Measurements from ENCODE around the gene MAPKAPK2.

The MAPKAPK2 gene

DNA sequence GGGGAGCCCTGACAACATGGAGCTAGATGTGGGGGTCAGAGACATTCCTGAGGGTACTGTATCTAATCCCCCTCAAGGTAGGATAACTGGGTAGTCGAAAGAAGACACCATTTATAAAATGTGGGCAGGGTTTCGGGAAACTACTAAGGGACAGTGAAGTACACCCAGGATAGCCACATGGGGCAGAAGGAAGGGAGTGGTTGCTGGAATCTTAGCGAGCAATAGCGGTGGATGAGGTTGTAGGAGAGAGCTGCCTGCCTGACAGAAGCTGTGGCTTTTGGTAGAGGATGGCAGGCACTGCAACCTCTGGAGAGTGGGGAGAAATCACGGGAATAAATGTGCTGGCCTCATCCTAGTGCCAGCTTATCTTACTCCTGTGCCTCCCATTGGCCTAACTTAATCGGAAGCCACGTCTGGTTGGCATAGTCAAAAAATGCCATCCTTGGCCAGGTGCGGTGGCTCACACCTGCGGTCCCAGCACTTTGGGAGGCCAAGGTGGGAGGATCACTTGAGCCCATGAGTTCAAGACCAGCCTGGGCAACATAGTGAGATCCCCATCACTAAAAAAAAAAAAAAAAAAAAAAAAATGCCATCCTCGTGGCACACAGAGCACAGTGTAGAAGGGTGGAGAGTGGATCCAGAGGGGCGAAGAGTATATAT lies 23.4 kb upstream of the MAPKAPK2 start:
- DNase-seq (ENCODE audit: low read depth) = no peak

- DNase-seq (ENCODE audit: low read depth) = no peak
Observed at GRCh38 chr1:206662396-206663092, 22.2 kb upstream of the MAPKAPK2 start.

DNA sequence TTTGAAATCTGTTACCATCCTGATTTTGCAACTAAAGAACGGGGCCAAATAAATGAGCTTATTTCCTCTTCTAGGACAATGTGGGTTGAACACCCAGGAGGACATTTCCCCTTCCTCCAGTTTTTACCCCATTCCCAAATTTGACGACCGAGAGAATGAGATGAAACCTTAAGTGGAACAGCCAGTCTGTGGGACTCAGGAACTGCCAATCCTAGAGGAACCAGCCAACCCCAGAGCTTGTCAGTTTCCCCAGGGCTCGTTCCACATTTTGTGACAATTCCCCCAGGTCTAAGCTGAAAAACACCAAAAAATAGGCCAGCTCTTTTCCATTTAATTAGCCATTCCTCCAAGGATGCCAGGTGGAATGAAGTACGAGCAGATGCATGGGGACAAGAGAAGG lies 21.3 kb upstream of the MAPKAPK2 start:
- DNase-seq (ENCODE audit: low read depth) = no peak

GRCh38 chr1:206663832-206664652 lies 20.7 kb upstream of the MAPKAPK2 start:
- DNase-seq (ENCODE audit: low read depth) = peak; percentile 39

- DNase-seq (ENCODE audit: low read depth) = no peak
Observed at GRCh38 chr1:206664740-206665139, 20.0 kb upstream of the MAPKAPK2 start.

DNA sequence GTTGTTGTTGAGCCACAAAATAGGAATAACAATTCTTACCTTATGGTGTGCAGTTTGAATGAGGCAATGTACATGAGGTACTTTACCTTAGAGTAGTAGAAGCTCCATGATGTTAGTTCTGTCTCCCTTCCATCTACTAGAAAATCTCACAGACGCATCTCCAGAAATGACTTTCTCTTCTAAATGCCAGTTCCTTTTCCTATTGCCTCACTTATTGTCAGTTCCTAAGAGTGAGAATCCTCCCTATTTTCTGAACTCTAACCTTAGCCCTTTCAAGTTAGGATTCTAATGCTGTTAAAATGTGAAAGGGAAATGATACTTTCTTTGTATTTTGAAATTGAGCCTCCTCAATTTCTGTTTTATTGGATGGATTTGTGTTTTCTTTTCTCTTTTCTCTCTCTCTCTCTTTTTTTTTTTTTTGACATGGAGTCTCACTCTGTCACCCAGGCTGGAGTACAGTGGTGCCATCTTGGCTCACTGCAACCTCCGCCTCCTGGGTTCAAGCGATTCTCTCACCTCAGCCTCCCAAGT lies 18.6 kb upstream of the MAPKAPK2 start:
- no peak for DNase-seq (ENCODE audit: low read depth)

DNA sequence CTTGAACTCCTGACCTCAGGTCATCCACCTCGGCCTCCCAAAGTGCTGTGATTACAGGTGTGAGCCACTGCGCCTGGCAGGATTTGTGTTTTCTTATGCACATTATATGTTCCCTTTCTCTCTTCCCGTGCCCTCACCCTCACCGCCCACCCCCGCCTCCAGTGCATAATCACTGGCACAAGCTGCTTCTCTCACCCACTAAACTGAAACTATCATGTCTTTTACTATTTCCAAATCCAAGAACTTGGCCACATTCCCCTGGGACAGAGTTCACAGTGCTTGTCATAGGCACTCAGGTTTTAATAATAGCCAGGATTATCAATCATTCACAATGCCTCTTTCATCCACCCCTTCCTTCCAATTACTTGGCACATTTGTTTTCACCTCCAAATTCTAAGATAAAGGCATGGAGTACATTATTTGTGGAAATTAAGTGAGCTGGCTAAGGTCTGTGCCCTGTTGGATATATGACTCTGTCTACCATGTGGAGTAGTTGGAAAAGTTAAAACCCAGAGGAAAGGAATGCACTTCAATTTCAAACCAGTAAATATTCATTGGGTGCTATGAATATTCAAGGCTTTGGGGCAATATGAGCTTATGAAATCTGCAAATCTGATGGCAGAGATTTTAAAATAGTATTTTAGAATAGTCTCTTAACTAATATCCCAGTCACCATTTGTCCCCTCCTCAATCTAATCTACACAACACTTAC lies 17.6 kb upstream of the MAPKAPK2 start:
- no peak for DNase-seq (ENCODE audit: low read depth)

- no peak for DNase-seq (ENCODE audit: low read depth)
Observed at GRCh38 chr1:206668351-206668750, 16.4 kb upstream of the MAPKAPK2 start.

- DNase-seq (ENCODE audit: low read depth) = no peak
Observed at GRCh38 chr1:206668874-206669410, 15.8 kb upstream of the MAPKAPK2 start.

DNA sequence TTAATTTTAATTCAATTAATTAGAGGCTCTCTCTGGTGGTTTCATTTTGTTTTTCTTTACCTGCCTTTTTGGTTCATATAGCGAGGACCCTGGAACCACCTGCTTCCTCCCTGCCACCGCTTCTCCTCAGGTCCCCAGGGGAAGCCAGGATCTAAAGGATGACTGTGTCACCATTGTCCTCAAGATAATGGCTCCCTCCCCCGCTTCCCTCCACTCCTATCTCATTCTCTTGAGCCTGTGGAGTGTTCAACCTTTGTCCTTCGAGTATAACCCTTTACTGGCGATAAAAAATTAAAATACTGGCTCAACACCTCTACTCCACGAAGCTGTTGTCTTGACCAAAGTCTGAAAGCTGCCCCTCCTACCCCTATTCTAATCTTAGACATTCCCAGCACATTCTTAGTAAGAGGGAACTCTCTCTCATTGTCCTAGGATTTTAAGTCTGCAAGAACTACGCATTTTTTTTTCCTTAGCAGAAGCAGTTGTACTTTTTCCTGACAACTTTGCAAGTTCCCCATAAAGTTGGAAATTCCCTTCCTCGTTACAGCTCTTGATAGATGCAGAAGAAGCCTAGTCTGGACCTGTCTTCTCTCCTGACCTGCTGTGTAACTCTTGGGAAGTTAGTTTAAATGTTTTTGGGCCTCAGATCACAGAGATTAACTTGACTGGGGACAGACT lies 12.6 kb upstream of the MAPKAPK2 start:
- DNase-seq (ENCODE audit: low read depth) = no peak

GRCh38 chr1:206672844-206673758 lies 11.6 kb upstream of the MAPKAPK2 start:
- no peak for DNase-seq (ENCODE audit: low read depth)

DNA sequence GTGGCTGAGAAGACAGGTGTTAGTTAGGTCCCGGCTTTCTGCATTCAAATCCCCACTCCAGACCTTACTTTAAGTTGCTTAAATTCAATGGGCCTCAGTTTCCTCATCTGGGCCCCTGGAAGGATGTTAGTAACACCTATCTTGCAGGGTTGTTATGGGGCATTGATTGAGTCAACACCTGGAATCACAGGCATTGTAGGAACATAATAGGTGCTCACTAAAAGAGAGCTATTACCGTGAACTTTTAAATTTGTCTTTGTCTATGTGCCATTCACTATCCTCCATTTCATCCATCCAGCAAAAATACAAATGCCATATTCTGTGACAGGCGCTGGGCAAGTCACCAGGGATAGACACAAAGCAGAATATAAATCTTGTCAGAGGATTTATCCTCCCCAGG lies 10.5 kb upstream of the MAPKAPK2 start:
- DNase-seq (ENCODE audit: low read depth) = no peak

DNA sequence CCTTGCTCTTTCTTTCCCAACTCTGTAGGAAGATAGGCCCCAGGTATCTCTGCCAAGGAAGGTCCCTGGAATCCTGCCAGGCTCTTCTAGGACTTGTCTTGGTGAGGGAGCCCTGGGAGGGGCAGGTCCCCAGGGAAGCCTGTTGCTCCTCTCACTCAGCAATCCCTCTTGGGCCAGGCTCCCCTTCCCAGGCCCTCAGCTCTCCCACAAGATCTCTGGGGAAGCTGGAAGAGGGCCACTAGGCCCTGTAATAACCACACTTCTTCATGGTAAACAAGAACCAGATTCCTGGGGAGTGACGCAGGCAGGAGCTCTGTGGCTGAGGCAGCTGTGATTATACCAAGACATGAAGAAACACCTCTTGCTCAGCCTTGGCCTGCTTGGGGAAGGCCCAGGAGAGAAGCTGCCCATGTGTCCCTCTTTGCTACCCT lies 9.9 kb upstream of the MAPKAPK2 start:
- no peak for DNase-seq (ENCODE audit: low read depth)

GRCh38 chr1:206676499-206676898 lies 8.2 kb upstream of the MAPKAPK2 start:
- no peak for DNase-seq (ENCODE audit: low read depth)

DNA sequence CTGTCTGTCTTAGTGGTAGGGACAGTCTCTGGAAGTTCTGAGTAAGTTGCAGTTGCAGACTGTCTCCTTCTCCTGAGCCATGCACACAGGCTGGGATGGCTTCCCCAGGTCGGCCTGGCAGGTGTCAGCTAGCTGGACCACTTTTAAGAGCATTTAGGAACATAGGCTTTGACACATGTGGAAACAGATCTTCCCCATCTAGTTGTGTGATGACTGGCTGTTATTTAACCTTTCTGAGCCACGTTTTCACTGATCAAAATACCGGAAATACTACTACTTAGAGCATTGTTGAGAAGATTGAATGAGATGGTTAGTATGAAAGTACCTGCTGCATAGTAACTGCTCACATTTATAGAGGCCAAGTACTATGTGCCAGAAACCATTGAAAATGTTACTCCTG lies 6.2 kb upstream of the MAPKAPK2 start:
- no peak for DNase-seq (ENCODE audit: low read depth)

- no peak for DNase-seq (ENCODE audit: low read depth)
Observed at GRCh38 chr1:206679738-206680211, 4.9 kb upstream of the MAPKAPK2 start.

DNA sequence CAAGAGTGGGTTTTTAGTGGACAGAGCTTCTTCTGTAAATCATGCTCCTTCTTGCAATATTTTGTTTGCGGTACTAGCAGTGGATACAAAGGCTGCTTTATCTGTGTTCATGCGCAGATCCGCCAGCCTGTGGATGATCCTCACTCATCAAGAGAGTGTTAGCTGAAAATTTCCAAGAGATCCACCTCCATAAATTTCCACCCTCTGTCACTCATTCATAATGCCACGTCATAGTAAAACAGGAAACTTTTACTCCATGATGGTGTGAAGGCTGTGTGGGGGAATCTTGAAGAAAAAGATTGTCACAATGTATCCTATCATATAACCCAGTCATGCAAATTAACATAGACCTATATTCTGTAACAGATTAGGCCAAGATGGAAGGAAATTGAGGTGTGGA lies 4.4 kb upstream of the MAPKAPK2 start:
- no peak for DNase-seq (ENCODE audit: low read depth)

GRCh38 chr1:206681359-206681758 lies 3.3 kb upstream of the MAPKAPK2 start:
- DNase-seq (ENCODE audit: low read depth) = no peak

- DNase-seq (ENCODE audit: low read depth) = no peak
Observed at GRCh38 chr1:206682111-206682510, 2.6 kb upstream of the MAPKAPK2 start.

- DNase-seq (ENCODE audit: low read depth) = no peak
Observed at GRCh38 chr1:206683313-206683712, 1.4 kb upstream of the MAPKAPK2 start.

Measured in stimulated activated CD8-positive, alpha-beta memory T cell treated with anti-CD3 and anti-CD28 coated beads, Interleukin-7, amount 100 ng/mL, for 24 hours (primary cell).